Breast epithelium (tissue), 3 donors: ENCODE data around the gene PTP4A1.

Experiments used
- POLR2AphosphoS5 ChIP-seq, 3 donors: sonication (generic); formaldehyde crosslinking; IDR thresholded peaks; one replicate each; pipeline ENCODE4 v1.6.1; 2017; ENCODE audit warnings: antibody characterized with exemption in 3 of 3
- TF ChIP-seq, protein P1 (sequence below), 3 donors: fragments of 450-650 bp; IDR thresholded peaks; one replicate each; pipeline ENCODE4 v1.5.1; 2016 to 2017; ENCODE audit warnings: antibody characterized with exemption in 3 of 3, mild to moderate bottlenecking in 3 of 3, moderate library complexity in 3 of 3

DNA sequence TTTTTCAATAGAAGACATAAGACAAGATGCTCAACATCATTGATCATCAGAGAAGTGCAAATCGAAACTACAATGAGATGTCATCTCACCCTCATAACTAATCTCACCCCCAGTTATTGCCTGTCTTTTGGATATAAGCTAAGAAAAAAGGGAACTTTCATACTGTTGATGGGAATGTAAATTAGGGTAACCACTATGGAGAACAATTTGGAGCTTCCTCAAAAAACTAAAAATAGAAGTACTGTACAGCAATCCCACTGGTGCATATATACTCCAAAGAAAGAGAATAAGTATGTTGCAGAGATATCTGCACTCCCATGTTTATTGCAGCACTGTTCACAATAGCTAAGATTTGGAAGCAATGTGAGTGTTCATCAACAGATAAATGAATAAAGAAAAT lies 37.0 kb downstream of the PTP4A1 start:
- TF ChIP-seq, protein P1, sequence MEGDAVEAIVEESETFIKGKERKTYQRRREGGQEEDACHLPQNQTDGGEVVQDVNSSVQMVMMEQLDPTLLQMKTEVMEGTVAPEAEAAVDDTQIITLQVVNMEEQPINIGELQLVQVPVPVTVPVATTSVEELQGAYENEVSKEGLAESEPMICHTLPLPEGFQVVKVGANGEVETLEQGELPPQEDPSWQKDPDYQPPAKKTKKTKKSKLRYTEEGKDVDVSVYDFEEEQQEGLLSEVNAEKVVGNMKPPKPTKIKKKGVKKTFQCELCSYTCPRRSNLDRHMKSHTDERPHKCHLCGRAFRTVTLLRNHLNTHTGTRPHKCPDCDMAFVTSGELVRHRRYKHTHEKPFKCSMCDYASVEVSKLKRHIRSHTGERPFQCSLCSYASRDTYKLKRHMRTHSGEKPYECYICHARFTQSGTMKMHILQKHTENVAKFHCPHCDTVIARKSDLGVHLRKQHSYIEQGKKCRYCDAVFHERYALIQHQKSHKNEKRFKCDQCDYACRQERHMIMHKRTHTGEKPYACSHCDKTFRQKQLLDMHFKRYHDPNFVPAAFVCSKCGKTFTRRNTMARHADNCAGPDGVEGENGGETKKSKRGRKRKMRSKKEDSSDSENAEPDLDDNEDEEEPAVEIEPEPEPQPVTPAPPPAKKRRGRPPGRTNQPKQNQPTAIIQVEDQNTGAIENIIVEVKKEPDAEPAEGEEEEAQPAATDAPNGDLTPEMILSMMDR (IDR thresholded peaks at IDR 0.05), result no peak
- no peak for TF ChIP-seq POLR2AphosphoS5 (IDR thresholded peaks at IDR 0.05)
